CD4-positive, CD25-positive, alpha-beta regulatory T cell (primary cell): ENCODE results near the gene HAPLN3. TPM values are rescaled to one million over a fixed set of nuclear protein-coding genes. Genes with fewer than 3 reads are reported as not detected.

ENCODE experiments used
- ATAC-seq, 2 donors: fragments of 150-1000 bp; cut with Tn5 transposase; one replicate each; pipeline ENCODE4 v1.10.0; 2021; ENCODE audit warnings: low read depth in 2 of 2, moderate number of reproducible peaks in 2 of 2, moderate library complexity in 1 of 2
- DNase-seq, 3 donors: peaks; one replicate each; pipeline versions ENCODE4 v3.0.0 to v3.0.0-alpha.2; 2012 to 2022; ENCODE audit warnings: mixed read lengths in 1 of 3
- H3K27ac ChIP-seq: one replicate; pipeline ENCODE4 v1.7.0; 2013; ENCODE audit warnings: mild to moderate bottlenecking, low read length; ENCODE audit not compliant: insufficient read depth, poor library complexity, severe bottlenecking
- H3K27me3 ChIP-seq: one replicate; pipeline ENCODE4 v1.7.0; 2013; ENCODE audit warnings: low read length; ENCODE audit not compliant: control insufficient read depth, insufficient read depth
- H3K36me3 ChIP-seq: one replicate; pipeline ENCODE4 v1.7.0; 2013; ENCODE audit warnings: mild to moderate bottlenecking, low read length, moderate library complexity; ENCODE audit not compliant: control insufficient read depth, insufficient read depth
- H3K4me1 ChIP-seq: 2 replicates; pipeline ENCODE4 v1.7.0; 2013; ENCODE audit warnings: mild to moderate bottlenecking, low read length; ENCODE audit not compliant: insufficient read depth, control insufficient read depth, poor library complexity, severe bottlenecking
- H3K4me3 ChIP-seq: one replicate; pipeline ENCODE4 v1.7.0; 2013; ENCODE audit warnings: low read depth, mild to moderate bottlenecking, low read length, moderate library complexity
- H3K9me3 ChIP-seq, 2 experiments: 1 replicate in 1 of 2; 2 replicates in 1 of 2; pipeline ENCODE4 v1.7.0; 2013; ENCODE audit warnings: low read length in 2 of 2, mild to moderate bottlenecking in 1 of 2, moderate library complexity in 1 of 2; ENCODE audit not compliant: control insufficient read depth in 2 of 2
- H3K27ac Mint-ChIP-seq, 3 donors: one replicate each; pipeline ENCODE4 v1.8.0; 2020 to 2022; ENCODE audit warnings: mild to moderate bottlenecking in 3 of 3, mixed read lengths in 3 of 3, moderate library complexity in 2 of 3
- H3K27me3 Mint-ChIP-seq: one replicate; pipeline ENCODE4 v1.8.0; 2022; ENCODE audit warnings: mild to moderate bottlenecking, mixed read lengths
- H3K36me3 Mint-ChIP-seq: one replicate; pipeline ENCODE4 v1.8.0; 2020; ENCODE audit warnings: mixed read lengths
- H3K4me1 Mint-ChIP-seq, 4 donors: one replicate each; pipeline ENCODE4 v1.8.0; 2020 to 2022; ENCODE audit warnings: mixed read lengths in 4 of 4, mild to moderate bottlenecking in 1 of 4
- H3K4me3 Mint-ChIP-seq, 4 donors: one replicate each; pipeline ENCODE4 v1.8.0; 2020 to 2022; ENCODE audit warnings: mild to moderate bottlenecking in 4 of 4, mixed read lengths in 4 of 4, moderate library complexity in 3 of 4
- H3K9me3 Mint-ChIP-seq, 7 donors: one replicate each; pipeline ENCODE4 v1.8.0; 2020 to 2022; ENCODE audit warnings: mixed read lengths in 7 of 7, mild to moderate bottlenecking in 3 of 7, moderate library complexity in 2 of 7
- polyA plus RNA-seq, 4 donors: library from polyadenylated mRNA; unstranded; fragments of 300-500 nt; fragmentation: Illumina TruSeq; gene quantifications; one replicate each; pipeline ENCODE4 v1.2.3, GENCODE V29; 2021
- total RNA-seq: library from RNA; stranded (reverse); gene quantifications from one replicate; pipeline ENCODE4 v1.2.3, GENCODE V29; 2022

HAPLN3 gene
- total and polyA plus RNA-seq, 5 donors from 2014 or later: 76.8 to 251 (median 95.5) TPM

GRCh38 chr15:88908697-88909621 lies 13.6 kb upstream of the HAPLN3 start:
- peaks cover 33% of the 10 kb centered on the region for H3K36me3 Mint-ChIP-seq
- H3K4me1 Mint-ChIP-seq: peaks cover 10 to 82% (median 52%) of the 10 kb centered on the region in 4 donors

GRCh38 chr15:88908123-88908522 lies 12.8 kb upstream of the HAPLN3 start:
- H3K4me3 Mint-ChIP-seq: peak overlapping the region in 1 of 4 donors; percentile 4
- peaks cover 5 to 84% (median 51%) of the 10 kb centered on the region in 4 donors for H3K4me1 Mint-ChIP-seq
- no peaks in the 10 kb centered on the region for H3K9me3 Mint-ChIP-seq
- Histone ChIP-seq H3K27ac (no peak overlapping the region), H3K27me3 (no peaks in the 10 kb centered on the region), H3K4me3 (no peak overlapping the region), H3K36me3 (peaks cover 11% of the 10 kb centered on the region), H3K4me1 (peaks cover 45% of the 10 kb centered on the region), H3K9me3 (no peaks in the 10 kb centered on the region)
- H3K27me3 Mint-ChIP-seq: no peaks in the 10 kb centered on the region
- H3K36me3 Mint-ChIP-seq: peaks cover 35% of the 10 kb centered on the region
- DNase-seq (no peak), ATAC-seq (no peak)
- peak overlapping the region; percentile 48 to 94 (median 91) for H3K27ac Mint-ChIP-seq

More at GRCh38 chr15:88908697-88909621, 13.6 kb upstream of the HAPLN3 start:
- H3K36me3 ChIP-seq: peaks cover 11% of the 10 kb centered on the region
- Mint-ChIP-seq H3K27me3 (no peaks in the 10 kb centered on the region), H3K27ac (peak overlapping the region; percentile 48 to 91 (median 90)), H3K9me3 (no peaks in the 10 kb centered on the region), H3K4me3 (peak overlapping the region in 1 of 4 donors; percentile 4)
- ATAC-seq (no peak), DNase-seq (no peak)
- no peaks in the 10 kb centered on the region for H3K27me3 ChIP-seq
- H3K4me3 ChIP-seq: no peak overlapping the region
- no peaks in the 10 kb centered on the region for H3K9me3 ChIP-seq
- H3K4me1 ChIP-seq: peaks cover 43% of the 10 kb centered on the region
- no peak overlapping the region for H3K27ac ChIP-seq

GRCh38 chr15:88907111-88907510 lies 11.8 kb upstream of the HAPLN3 start:
- Mint-ChIP-seq H3K27ac (peak overlapping the region; percentile 93 to 99 (median 97)), H3K9me3 (no peaks in the 10 kb centered on the region), H3K4me3 (no peak overlapping the region), H3K36me3 (peaks cover 37% of the 10 kb centered on the region), H3K27me3 (no peaks in the 10 kb centered on the region), H3K4me1 (peaks cover 4 to 87% (median 55%) of the 10 kb centered on the region in 4 donors)
- Histone ChIP-seq H3K4me1 (peaks cover 48% of the 10 kb centered on the region), H3K36me3 (peaks cover 11% of the 10 kb centered on the region), H3K27me3 (no peaks in the 10 kb centered on the region), H3K4me3 (no peak overlapping the region), H3K9me3 (no peaks in the 10 kb centered on the region), H3K27ac (no peak overlapping the region)
- DNase-seq: no peak
- no peak for ATAC-seq

- Mint-ChIP-seq H3K4me3 (no peak overlapping the region), H3K27me3 (no peaks in the 10 kb centered on the region), H3K27ac (peak overlapping the region; percentile 86 to 99 (median 97)), H3K4me1 (peaks cover 0 to 87% (median 55%) of the 10 kb centered on the region in 4 donors), H3K9me3 (no peaks in the 10 kb centered on the region), H3K36me3 (peaks cover 43% of the 10 kb centered on the region)
- Histone ChIP-seq H3K36me3 (peaks cover 11% of the 10 kb centered on the region), H3K4me3 (no peak overlapping the region), H3K4me1 (peaks cover 47% of the 10 kb centered on the region), H3K9me3 (no peaks in the 10 kb centered on the region), H3K27me3 (no peaks in the 10 kb centered on the region), H3K27ac (peak overlapping the region; percentile 7)
- no peak for ATAC-seq
- DNase-seq: no peak
Measured at GRCh38 chr15:88906551-88906950, 11.2 kb upstream of the HAPLN3 start.

GRCh38 chr15:88906130-88906529 lies 10.8 kb upstream of the HAPLN3 start:
- Histone ChIP-seq H3K4me1 (peaks cover 44% of the 10 kb centered on the region), H3K36me3 (peaks cover 11% of the 10 kb centered on the region), H3K4me3 (no peak overlapping the region), H3K27ac (peak overlapping the region; percentile 7), H3K9me3 (no peaks in the 10 kb centered on the region), H3K27me3 (no peaks in the 10 kb centered on the region)
- no peak overlapping the region for H3K4me3 Mint-ChIP-seq
- DNase-seq (no peak), ATAC-seq (no peak)
- H3K4me1 Mint-ChIP-seq: peaks cover 0 to 85% (median 53%) of the 10 kb centered on the region in 4 donors
- no peaks in the 10 kb centered on the region for H3K27me3 Mint-ChIP-seq
- no peaks in the 10 kb centered on the region for H3K9me3 Mint-ChIP-seq
- H3K36me3 Mint-ChIP-seq: peaks cover 44% of the 10 kb centered on the region
- H3K27ac Mint-ChIP-seq: peak overlapping the region; percentile 86 to 99 (median 97)

- Histone ChIP-seq H3K36me3 (peaks cover 14% of the 10 kb centered on the region), H3K4me3 (no peak overlapping the region), H3K9me3 (no peaks in the 10 kb centered on the region), H3K27ac (peak overlapping the region; percentile 87), H3K27me3 (no peaks in the 10 kb centered on the region), H3K4me1 (peaks cover 41% of the 10 kb centered on the region)
- no peak for ATAC-seq
- DNase-seq: no peak
- no peak overlapping the region for H3K4me3 Mint-ChIP-seq
- no peaks in the 10 kb centered on the region for H3K27me3 Mint-ChIP-seq
- H3K27ac Mint-ChIP-seq: peak overlapping the region; percentile 97 to 99 (median 97)
- H3K36me3 Mint-ChIP-seq: peaks cover 50% of the 10 kb centered on the region
- H3K4me1 Mint-ChIP-seq: peaks cover 0 to 85% (median 53%) of the 10 kb centered on the region in 4 donors
- H3K9me3 Mint-ChIP-seq: no peaks in the 10 kb centered on the region
Measured at GRCh38 chr15:88905576-88905975, 10.2 kb upstream of the HAPLN3 start.

GRCh38 chr15:88904624-88905327 lies 9.4 kb upstream of the HAPLN3 start:
- no peaks in the 10 kb centered on the region for H3K27me3 Mint-ChIP-seq
- Histone ChIP-seq H3K4me1 (peaks cover 41% of the 10 kb centered on the region), H3K4me3 (peak overlapping the region; percentile 76), H3K27me3 (no peaks in the 10 kb centered on the region), H3K36me3 (peaks cover 16% of the 10 kb centered on the region), H3K9me3 (no peaks in the 10 kb centered on the region), H3K27ac (peak overlapping the region; percentile 87)
- H3K27ac Mint-ChIP-seq: peak overlapping the region; percentile 97 to 99 (median 97)
- peaks cover 46% of the 10 kb centered on the region for H3K36me3 Mint-ChIP-seq
- peak; percentile 90 to 100 (median 98) for DNase-seq
- peaks cover 0 to 81% (median 50%) of the 10 kb centered on the region in 4 donors for H3K4me1 Mint-ChIP-seq
- peak overlapping the region; percentile 37 to 76 (median 68) for H3K4me3 Mint-ChIP-seq
- ATAC-seq: peak; percentile 99 to 100
- no peaks in the 10 kb centered on the region for H3K9me3 Mint-ChIP-seq
